K562 (cell line): Measurements from ENCODE around the gene RBM19. TPM values are rescaled to one million over a fixed set of nuclear protein-coding genes. Genes with fewer than 3 reads are reported as not detected.

Experiments
- ARID2 ChIP-seq: fragments of 450-650 bp; IDR thresholded peaks from 2 replicates; pipeline ENCODE4 v1.6.1; 2017; ENCODE audit warnings: antibody characterized with exemption, mild to moderate bottlenecking
- CBFB ChIP-seq: sonication (generic); formaldehyde crosslinking; IDR thresholded peaks from 2 replicates; pipeline ENCODE4 v1.4.0; 2020; ENCODE audit warnings: mild to moderate bottlenecking, missing genetic modification reagents
- CBX1 ChIP-seq: sonication (generic); IDR thresholded peaks from 2 replicates; pipeline ENCODE4 v1.6.1; 2016; ENCODE audit warnings: antibody characterized with exemption, low read depth, mild to moderate bottlenecking
- CXXC5 ChIP-seq: fragments of 250-450 bp; sonication (Bioruptor Pico); IDR thresholded peaks from 2 replicates; pipeline ENCODE4 v1.8.0; 2022; ENCODE audit warnings: inconsistent platforms, mild to moderate bottlenecking, moderate library complexity
- MAZ ChIP-seq, 2 experiments: fragments of 450-650 bp in 1 of 2; sonication (generic) in 1 of 2; formaldehyde crosslinking; IDR thresholded peaks in 1 of 2; conservative IDR thresholded peaks in 1 of 2; 2 replicates each; pipeline versions ENCODE4 v1.4.0 to v1.5.0; 2020; ENCODE audit warnings: mild to moderate bottlenecking in 1 of 2, missing genetic modification reagents in 1 of 2
- MEIS2 ChIP-seq: fragments of 450-650 bp; IDR thresholded peaks from 2 replicates; pipeline ENCODE4 v1.6.1; 2014; ENCODE audit warnings: mild to moderate bottlenecking; ENCODE audit not compliant: partially characterized antibody
- NR2F6 ChIP-seq: fragments of 450-650 bp; formaldehyde crosslinking; IDR thresholded peaks from 2 replicates; pipeline ENCODE4 v1.4.0; 2020; ENCODE audit warnings: mild to moderate bottlenecking
- POLR2A ChIP-seq: fragments of 450-650 bp; conservative IDR thresholded peaks from 2 replicates; pipeline ENCODE4 v1.6.1; 2016
- RBM25 ChIP-seq: fragments of 200-400 bp; formaldehyde crosslinking; IDR thresholded peaks from 2 replicates; pipeline ENCODE4 v1.6.1; 2018; ENCODE audit warnings: low read length, low read depth, moderate library complexity; ENCODE audit not compliant: severe bottlenecking
- RFX5 ChIP-seq: IDR thresholded peaks from 2 replicates; pipeline ENCODE4 v1.6.1; 2011; ENCODE audit warnings: low read depth, mild to moderate bottlenecking, improper control_type of control experiment, low read length
- STAG1 ChIP-seq: sonication (generic); formaldehyde crosslinking; IDR thresholded peaks from 2 replicates; pipeline ENCODE4 v1.5.0; 2020; ENCODE audit warnings: missing genetic modification reagents, borderline replicate concordance
- ZFX ChIP-seq: sonication (generic); formaldehyde crosslinking; IDR thresholded peaks from 2 replicates; pipeline ENCODE4 v1.8.0; 2022; ENCODE audit warnings: mild to moderate bottlenecking, missing genetic modification reagents, moderate library complexity
- polyA plus RNA-seq, 8 experiments: library from polyadenylated mRNA; depleted of rRNA in 4 of 8; stranded (reverse) in 5 of 8; unstranded in 3 of 8; fragments of >200 nt; fragmentation: Nextera tagmentation in 2 of 8; fragmentation: Illumina TruSeq in 1 of 8; extraction: Ambion mirVana in 2 of 8; extraction: Trizol in 1 of 8; gene quantifications; 2 replicates each; pipeline versions ENCODE4 v1.2.1 to v1.2.3, GENCODE V29; 2011 to 2014; ENCODE audit warnings: inconsistent platforms in 1 of 8, missing spikeins in 1 of 8
- total RNA-seq, 7 experiments: library from RNA; depleted of rRNA in 6 of 7; stranded (reverse); fragments of >200 nt in 6 of 7; fragmentation: Illumina TruSeq in 2 of 7; extraction: Trizol in 2 of 7; gene quantifications; 2 replicates each; pipeline versions ENCODE4 v1.2.1 to v1.2.3, GENCODE V29; 2011 to 2021; ENCODE audit warnings: low replicate concordance in 1 of 7
- TF ChIP-seq, protein P1 (sequence below): fragments of 250-450 bp; sonication (Bioruptor Pico); IDR thresholded peaks from 2 replicates; pipeline ENCODE4 v1.5.1; 2021; ENCODE audit warnings: mild to moderate bottlenecking
- TF ChIP-seq, protein P2 (sequence below): sonication (generic); formaldehyde crosslinking; IDR thresholded peaks from 2 replicates; pipeline ENCODE4 v1.8.0; 2022; ENCODE audit warnings: mild to moderate bottlenecking, missing genetic modification reagents
- TF ChIP-seq, protein P3 (sequence below): fragments of 250-450 bp; sonication (Bioruptor Pico); IDR thresholded peaks from 2 replicates; pipeline ENCODE4 v1.5.0; 2021
- TF ChIP-seq, protein P4 (sequence below): IDR thresholded peaks from 2 replicates; pipeline ENCODE4 v1.6.1; 2011; ENCODE audit warnings: borderline replicate concordance, low read depth, mild to moderate bottlenecking, moderate library complexity, low read length; ENCODE audit not compliant: insufficient read depth, poor library complexity, severe bottlenecking
- TF ChIP-seq, protein P5 (sequence below), 2 experiments: fragments of 450-650 bp; conservative IDR thresholded peaks; 2 replicates each; pipeline ENCODE4 v1.6.1; 2017; ENCODE audit warnings: mild to moderate bottlenecking in 2 of 2, moderate library complexity in 2 of 2
- TF ChIP-seq, protein P6 (sequence below), 2 experiments: fragments of 450-650 bp; IDR thresholded peaks; 2 replicates each; pipeline ENCODE4 v1.6.1; 2016

Gene RBM19
- total and polyA plus RNA-seq, 9 of the 15 experiments (the other 6 are each of a cell fraction or from before 2014, with no cell fraction given): 16.0 to 58.4 (median 37.9) TPM

DNA sequence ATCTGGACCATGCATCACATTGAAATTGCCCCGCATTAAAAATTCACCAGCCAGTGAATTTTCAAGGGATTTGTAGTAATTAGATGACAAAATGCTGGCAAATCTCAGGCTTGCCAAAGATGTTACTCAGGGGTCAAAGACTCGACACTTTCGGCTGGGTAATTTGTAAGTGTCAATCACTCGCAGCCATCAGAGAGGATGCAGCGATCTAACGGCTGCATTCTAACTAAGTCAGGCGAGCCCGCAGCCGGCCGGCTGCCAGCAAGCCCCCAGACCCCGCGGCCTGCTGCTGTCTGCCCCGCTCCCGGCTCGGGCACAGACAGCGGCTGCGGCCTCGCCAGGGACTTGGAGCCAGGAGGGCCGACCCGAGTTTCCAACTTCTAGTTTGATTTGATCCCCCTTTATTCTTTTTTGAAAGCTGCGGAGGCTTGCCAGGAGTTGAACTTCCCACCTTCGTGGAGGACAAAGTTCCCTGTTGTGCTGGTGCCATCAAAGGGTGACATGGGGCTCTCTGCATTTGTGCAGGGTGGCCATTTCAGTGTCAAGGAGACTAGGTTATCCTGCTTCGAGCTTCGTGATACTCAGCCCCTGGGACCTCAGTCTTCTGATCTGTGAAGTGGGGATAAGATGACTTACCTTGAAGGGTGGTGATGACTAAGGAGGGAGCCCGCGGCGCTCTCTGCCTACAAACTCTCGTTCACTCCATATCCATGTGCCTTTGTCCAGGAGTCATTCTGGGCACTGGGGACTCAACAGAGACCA lies 169.9 kb downstream of the RBM19 start (continued):
- no peak for TF ChIP-seq ARID2
- TF ChIP-seq CBX1: peak; percentile 62; the same call in 1 of the 2 replicates
- no peak for TF ChIP-seq POLR2A
- TF ChIP-seq ZFX (CRISPR knock-in tag): no peak
- peak; percentile 46 for TF ChIP-seq MEIS2
- TF ChIP-seq, protein P1, sequence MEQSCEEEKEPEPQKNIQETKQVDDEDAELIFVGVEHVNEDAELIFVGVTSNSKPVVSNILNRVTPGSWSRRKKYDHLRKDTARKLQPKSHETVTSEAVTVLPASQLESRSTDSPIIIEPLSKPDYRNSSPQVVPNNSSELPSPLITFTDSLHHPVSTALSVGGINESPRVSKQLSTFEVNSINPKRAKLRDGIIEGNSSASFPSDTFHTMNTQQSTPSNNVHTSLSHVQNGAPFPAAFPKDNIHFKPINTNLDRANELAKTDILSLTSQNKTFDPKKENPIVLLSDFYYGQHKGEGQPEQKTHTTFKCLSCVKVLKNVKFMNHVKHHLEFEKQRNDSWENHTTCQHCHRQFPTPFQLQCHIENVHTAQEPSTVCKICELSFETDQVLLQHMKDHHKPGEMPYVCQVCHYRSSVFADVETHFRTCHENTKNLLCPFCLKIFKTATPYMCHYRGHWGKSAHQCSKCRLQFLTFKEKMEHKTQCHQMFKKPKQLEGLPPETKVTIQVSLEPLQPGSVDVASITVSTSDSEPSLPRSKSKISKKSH (CRISPR knock-in tag): no peak
- TF ChIP-seq, protein P2, sequence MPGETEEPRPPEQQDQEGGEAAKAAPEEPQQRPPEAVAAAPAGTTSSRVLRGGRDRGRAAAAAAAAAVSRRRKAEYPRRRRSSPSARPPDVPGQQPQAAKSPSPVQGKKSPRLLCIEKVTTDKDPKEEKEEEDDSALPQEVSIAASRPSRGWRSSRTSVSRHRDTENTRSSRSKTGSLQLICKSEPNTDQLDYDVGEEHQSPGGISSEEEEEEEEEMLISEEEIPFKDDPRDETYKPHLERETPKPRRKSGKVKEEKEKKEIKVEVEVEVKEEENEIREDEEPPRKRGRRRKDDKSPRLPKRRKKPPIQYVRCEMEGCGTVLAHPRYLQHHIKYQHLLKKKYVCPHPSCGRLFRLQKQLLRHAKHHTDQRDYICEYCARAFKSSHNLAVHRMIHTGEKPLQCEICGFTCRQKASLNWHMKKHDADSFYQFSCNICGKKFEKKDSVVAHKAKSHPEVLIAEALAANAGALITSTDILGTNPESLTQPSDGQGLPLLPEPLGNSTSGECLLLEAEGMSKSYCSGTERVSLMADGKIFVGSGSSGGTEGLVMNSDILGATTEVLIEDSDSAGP (CRISPR knock-in tag): no peak
- no peak for TF ChIP-seq CXXC5
- no peak for TF ChIP-seq STAG1 (CRISPR knock-in tag)
- no peak for TF ChIP-seq CBFB (CRISPR knock-in tag)
- no peak for TF ChIP-seq RFX5
- peak; percentile 93 for TF ChIP-seq RBM25
- TF ChIP-seq MAZ (CRISPR knock-in tag; conservative IDR thresholded peaks at IDR 0.05 in 1 of 2, IDR thresholded peaks at IDR 0.05 in 1 of 2): no peak
- TF ChIP-seq, protein P3, sequence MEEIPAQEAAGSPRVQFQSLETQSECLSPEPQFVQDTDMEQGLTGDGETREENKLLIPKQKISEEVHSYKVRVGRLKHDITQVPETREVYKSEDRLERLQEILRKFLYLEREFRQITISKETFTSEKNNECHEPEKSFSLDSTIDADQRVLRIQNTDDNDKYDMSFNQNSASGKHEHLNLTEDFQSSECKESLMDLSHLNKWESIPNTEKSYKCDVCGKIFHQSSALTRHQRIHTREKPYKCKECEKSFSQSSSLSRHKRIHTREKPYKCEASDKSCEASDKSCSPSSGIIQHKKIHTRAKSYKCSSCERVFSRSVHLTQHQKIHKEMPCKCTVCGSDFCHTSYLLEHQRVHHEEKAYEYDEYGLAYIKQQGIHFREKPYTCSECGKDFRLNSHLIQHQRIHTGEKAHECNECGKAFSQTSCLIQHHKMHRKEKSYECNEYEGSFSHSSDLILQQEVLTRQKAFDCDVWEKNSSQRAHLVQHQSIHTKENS (CRISPR knock-in tag): no peak
- TF ChIP-seq, protein P4, sequence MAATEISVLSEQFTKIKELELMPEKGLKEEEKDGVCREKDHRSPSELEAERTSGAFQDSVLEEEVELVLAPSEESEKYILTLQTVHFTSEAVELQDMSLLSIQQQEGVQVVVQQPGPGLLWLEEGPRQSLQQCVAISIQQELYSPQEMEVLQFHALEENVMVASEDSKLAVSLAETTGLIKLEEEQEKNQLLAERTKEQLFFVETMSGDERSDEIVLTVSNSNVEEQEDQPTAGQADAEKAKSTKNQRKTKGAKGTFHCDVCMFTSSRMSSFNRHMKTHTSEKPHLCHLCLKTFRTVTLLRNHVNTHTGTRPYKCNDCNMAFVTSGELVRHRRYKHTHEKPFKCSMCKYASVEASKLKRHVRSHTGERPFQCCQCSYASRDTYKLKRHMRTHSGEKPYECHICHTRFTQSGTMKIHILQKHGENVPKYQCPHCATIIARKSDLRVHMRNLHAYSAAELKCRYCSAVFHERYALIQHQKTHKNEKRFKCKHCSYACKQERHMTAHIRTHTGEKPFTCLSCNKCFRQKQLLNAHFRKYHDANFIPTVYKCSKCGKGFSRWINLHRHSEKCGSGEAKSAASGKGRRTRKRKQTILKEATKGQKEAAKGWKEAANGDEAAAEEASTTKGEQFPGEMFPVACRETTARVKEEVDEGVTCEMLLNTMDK: no peak
- TF ChIP-seq, protein P5, sequence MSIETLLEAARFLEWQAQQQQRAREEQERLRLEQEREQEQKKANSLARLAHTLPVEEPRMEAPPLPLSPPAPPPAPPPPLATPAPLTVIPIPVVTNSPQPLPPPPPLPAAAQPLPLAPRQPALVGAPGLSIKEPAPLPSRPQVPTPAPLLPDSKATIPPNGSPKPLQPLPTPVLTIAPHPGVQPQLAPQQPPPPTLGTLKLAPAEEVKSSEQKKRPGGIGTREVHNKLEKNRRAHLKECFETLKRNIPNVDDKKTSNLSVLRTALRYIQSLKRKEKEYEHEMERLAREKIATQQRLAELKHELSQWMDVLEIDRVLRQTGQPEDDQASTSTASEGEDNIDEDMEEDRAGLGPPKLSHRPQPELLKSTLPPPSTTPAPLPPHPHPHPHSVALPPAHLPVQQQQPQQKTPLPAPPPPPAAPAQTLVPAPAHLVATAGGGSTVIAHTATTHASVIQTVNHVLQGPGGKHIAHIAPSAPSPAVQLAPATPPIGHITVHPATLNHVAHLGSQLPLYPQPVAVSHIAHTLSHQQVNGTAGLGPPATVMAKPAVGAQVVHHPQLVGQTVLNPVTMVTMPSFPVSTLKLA (conservative IDR thresholded peaks at IDR 0.05): no peak
- no peak for TF ChIP-seq NR2F6 (CRISPR knock-in tag)
- TF ChIP-seq, protein P6, sequence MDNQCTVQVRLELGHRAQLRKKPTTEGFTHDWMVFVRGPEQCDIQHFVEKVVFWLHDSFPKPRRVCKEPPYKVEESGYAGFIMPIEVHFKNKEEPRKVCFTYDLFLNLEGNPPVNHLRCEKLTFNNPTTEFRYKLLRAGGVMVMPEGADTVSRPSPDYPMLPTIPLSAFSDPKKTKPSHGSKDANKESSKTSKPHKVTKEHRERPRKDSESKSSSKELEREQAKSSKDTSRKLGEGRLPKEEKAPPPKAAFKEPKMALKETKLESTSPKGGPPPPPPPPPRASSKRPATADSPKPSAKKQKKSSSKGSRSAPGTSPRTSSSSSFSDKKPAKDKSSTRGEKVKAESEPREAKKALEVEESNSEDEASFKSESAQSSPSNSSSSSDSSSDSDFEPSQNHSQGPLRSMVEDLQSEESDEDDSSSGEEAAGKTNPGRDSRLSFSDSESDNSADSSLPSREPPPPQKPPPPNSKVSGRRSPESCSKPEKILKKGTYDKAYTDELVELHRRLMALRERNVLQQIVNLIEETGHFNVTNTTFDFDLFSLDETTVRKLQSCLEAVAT (IDR thresholded peaks at IDR 0.05): no peak
